NCI-H510A (cell line): ENCODE results near the gene LGALS8.
"Not testable (repeated sequence)": the region's sequence is repeated elsewhere in the genome, so short reads cannot be mapped to it uniquely, and the experiment has no call there.

Source experiments
- DNase-seq: peaks from one replicate; lab custom pipeline; 2025; lab: John Stamatoyannopoulos, UW

The LGALS8 gene

DNA sequence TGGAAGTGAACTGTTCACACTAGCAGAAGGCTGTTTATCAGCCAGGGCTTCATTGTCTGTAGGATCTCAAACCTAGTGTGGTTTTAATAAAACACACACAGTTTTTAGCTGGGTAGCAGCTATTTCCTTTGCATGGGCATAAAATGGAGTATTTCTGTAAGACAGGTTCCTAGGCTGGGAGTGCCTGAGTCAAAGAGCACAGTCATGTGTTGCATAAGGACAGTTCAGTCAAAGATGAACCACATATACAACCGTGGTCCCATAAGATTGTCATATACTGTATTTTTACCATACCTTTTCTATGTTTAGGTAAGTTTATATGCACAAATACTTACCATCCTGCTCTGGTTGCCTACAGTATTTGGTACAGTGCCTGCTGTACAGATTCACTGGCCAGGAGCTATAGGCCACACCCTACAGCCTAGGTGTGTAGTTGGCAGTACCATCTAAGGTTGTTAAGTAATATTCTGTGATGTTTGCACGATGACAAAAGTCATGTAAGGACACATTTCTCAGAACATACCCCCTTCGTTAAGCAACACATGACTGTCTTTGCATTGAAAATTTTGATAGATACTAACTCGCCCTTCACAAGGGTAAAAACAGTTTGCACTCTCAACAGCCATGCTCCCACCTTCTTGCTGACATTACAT lies 17.2 kb downstream of the LGALS8 start:
- no peak for DNase-seq

DNA sequence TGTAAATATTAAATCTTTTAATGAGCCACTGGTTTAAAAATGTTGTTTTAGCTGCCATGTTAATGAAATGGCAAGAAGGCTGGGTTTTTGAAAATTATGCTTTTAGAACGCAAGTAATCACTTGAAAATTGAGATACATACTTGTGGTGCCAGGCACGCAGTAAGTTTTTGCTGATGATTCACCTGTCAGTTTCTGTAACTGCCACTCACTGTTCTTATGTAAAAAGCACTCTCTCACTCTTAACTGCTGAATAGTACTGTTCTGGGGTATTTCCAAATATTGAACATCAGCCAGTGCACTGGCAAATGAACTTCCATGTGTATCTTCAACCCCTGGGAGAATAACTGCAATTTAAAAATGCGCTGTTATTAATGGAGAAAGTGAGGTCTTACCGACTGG lies 17.9 kb downstream of the LGALS8 start:
- no peak for DNase-seq

GRCh38 chr1:236543065-236543669 lies 19.4 kb downstream of the LGALS8 start:
- DNase-seq, result no peak

GRCh38 chr1:236545621-236546169 lies 21.9 kb downstream of the LGALS8 start:
- DNase-seq, result no peak

- DNase-seq, result no peak
Measured at GRCh38 chr1:236548452-236548851, 24.7 kb downstream of the LGALS8 start.

DNA sequence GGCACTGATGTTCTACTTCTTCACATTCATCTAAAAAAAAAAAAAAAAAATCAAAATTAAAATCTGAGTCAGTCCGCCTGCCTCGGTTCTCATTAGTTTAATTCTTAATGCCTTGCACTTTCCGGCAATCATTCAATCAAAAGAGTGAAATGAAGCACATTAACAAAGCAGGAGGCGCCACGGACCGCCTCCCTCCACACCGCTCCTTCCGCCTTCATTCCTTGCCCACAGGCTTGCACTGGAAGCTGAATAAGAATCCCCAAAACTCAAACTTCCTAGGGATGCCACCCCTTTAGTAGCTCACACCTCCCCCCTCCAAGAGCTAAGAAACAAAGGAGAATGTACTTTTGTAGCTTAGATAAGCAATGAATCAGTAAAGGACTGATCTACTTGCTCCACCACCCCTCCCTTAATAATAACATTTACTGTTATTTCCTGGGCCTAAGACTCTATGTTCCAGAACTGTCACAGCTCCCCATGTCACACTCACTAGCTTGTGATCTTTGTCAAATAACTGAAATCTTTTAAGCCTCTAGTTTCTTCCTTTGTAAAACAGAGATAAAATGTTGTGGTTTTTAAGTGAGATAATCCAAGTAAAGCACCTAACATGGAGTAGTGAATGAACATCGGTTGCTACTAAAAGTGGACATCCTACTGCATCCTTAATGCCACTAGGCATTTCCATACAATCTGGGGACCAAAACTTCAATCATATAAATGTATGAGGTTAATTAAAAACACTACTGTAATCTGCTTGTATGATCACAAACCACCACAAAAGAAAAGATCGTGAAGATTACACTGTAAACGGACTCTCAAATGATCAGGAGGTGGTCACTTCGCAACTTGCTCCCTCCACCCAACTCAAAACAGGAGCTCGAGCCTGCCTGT lies 27.4 kb downstream of the LGALS8 start:
- DNase-seq, result no peak

DNA sequence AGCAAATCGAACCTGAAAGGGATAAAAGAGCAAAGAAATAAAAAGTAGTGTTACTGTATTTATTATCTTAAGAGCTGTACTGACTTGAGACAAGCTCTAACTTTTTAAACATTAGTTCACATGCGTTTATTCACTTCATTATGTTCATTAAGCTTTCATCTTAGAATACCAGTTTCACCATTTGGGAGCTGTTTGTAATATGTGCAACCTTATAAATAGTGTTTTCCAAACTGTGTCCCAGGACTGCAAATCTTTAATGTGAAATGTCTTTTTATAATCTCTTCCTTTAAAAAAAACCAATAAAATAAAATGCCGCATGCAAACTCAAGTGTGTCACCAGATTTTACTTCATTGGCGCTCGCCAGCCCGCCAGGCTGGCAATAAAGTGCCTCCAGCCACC lies 28.3 kb downstream of the LGALS8 start:
- no peak for DNase-seq

DNA sequence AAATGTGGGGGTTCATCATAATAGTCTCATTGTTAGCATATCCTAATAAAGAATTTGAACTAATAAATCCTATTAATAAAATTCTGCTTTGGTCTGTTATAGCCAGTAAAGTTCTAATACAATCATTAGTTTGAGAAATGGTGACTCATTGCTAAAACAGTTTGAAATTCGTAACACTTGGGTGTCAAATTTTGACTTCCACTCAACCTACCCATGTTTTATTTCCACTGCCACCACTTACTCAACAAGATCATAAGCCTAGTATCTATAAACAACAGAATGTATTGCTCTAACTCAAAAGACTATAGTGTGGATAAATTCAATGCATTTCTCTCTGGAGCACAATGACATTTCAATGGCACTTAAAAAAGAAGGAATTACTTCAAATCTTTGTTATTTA lies 29.1 kb downstream of the LGALS8 start:
- no peak for DNase-seq

DNA sequence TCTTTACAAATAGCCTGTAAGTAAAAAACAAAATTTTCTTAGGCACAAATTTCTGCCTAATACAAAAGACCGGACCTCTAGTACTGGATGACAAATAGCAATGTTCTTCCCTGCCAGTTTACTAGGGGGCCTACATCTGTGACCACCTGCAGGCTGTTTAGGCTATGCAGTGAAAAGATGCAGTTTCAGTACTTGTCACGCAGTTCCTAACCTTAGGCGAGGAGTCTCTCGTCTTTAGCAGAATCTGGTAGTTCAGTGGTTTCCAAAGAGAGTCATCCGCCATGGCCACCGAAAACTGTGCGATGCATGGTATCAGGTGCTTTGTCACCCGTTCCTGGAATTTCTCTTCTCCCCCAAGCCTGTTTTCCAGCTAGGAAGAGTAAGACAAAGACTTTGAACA lies 29.6 kb downstream of the LGALS8 start:
- DNase-seq, result no peak

GRCh38 chr1:236556606-236557005 lies 32.8 kb downstream of the LGALS8 start:
- no peak for DNase-seq

DNA sequence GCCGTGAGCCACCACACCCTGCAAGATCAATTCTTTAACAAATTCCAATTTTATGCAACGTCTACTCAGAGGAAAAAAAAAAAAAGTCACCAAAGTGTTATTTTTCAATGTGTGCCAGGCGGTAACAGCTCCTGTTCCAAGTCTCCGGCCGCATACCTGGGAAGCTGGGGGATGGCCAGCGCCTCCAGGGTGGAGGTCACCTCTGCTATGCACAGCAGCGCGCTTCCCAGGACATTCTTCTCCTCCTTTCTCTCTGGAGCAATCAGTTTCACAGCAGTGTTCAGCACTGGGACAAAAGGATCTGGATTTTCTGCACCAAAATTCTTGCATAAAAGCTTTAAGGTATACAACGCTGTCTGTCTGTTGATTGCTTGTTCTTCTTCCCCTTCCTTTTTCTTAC lies 34.3 kb downstream of the LGALS8 start:
- DNase-seq, result no peak

DNA sequence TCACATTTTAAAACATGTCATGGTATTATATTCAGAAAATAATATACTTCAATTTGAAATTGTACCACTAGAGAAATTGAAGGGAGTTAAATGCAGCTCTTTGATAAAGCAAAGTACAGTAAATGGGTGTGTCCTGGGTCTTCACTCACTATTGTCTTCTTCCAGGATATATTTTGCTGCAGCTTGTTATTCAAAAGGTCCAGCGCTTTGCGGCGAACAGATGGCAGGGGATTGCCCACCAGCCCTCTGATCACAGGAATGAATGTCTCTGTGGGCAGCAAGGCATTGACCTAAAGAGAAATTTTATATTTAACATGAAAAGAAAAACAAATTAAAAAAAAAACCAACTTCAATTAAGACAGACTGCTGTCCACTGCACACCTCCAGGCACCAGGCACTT lies 35.1 kb downstream of the LGALS8 start:
- no peak for DNase-seq

- DNase-seq, result no peak
Measured at GRCh38 chr1:236560213-236560771, 36.5 kb downstream of the LGALS8 start.

- no peak for DNase-seq
Measured at GRCh38 chr1:236561976-236562375, 38.2 kb downstream of the LGALS8 start.

DNA sequence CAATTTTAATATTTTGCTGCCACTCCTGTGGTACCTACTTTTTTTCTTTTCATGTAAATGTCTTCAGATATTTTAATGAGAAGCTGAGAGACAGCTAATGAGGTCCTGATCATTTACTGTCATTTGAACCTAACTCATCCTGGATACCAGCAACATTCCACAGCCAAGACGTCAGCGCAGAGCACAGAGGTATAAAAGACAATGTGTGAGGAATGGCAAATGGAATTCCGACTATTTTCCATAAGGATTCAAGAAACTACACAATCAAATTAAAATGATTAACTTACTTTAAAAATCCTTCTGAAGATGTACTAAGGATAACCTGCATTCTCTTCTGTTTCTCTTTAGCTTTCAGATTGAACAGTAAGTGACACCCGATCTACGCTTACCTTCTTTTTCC lies 41.7 kb downstream of the LGALS8 start:
- DNase-seq, result no peak

- no peak for DNase-seq
Measured at GRCh38 chr1:236568285-236568894, 44.6 kb downstream of the LGALS8 start.

- no peak for DNase-seq
Measured at GRCh38 chr1:236575523-236575922, 51.7 kb downstream of the LGALS8 start.

DNA sequence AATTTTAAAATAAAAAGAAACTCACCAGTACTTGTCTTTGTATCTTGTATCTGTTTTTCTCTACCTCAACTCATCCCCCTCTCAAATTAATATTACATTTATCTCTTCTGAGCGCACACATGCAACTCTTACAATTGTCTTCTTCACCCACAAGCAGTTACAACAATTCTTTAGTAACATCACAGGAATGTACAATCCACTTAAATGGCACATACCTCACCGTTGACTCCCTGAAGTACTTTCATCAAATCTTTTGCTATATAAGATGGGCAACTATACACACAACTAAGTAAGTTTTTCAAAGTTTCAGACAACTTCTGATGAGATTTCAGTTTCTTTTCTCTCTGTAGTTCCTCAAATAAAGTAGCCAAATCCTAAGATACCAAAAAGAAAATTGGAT lies 52.2 kb downstream of the LGALS8 start:
- DNase-seq, result no peak

DNA sequence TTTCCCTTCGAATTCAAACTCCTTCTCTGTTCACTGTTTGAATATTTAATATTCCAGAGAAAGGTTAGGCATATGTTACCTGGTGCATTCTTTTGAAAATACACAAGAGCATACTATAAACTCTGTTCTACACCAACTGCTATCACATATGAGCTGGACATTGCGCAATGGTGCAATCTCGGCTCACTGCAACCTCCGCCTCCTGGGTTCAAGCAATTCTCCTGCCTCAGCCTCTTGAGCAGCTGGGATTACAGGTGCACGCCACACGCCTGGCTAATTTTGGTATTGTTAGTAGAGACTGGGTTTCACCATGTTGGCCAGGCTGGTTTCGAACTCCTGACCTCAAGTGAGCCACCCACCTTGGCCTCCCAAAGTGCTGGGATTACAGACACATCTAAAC lies 53.3 kb downstream of the LGALS8 start:
- DNase-seq, result not testable (repeated sequence)

- DNase-seq, result no peak
Measured at GRCh38 chr1:236578661-236579060, 54.9 kb downstream of the LGALS8 start.

DNA sequence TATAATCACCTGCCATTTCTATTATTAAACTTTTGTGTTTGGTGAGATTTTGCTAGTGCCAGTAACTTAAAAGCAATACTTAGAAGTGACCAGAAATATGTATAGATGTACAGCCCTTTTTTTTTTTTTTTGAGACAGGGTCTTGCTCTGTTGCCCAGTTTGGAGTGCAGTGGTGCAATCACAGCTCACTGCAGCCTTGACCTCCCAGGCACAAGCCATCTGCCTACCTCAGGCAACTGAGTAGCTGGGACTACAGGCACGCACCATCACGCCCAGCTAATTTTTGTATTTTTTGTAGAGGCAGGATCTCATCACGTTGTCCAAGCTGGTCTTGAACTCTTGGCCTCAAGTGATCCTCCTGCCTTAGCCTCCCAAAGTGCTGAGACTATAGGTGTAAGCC lies 56.6 kb downstream of the LGALS8 start:
- not testable (repeated sequence) for DNase-seq

GRCh38 chr1:236581528-236581927 lies 57.7 kb downstream of the LGALS8 start:
- no peak for DNase-seq
